Osteoblast (primary cell): ENCODE data around the gene TMEM161A. TPM values are rescaled to one million over a fixed set of nuclear protein-coding genes. Genes with fewer than 3 reads are reported as not detected.
A peak's percentile ranks its signal among the peaks of the same experiment; 100 is the strongest.

Experiments used
- DNase-seq: peaks from one replicate; pipeline ENCODE4 v3.0.0; 2011; ENCODE audit warnings: low spot score, mixed read lengths; ENCODE audit not compliant: insufficient read length; ENCODE audit errors: missing footprints
- H2AFZ ChIP-seq: 2 replicates; pipeline ENCODE4 v1.6.0; 2011; ENCODE audit warnings: mild to moderate bottlenecking, low read length
- H3K27ac ChIP-seq: 2 replicates; pipeline ENCODE4 v1.5.1; 2011; ENCODE audit warnings: mild to moderate bottlenecking, low read depth, low read length, moderate library complexity
- H3K27me3 ChIP-seq: 2 replicates; pipeline ENCODE4 v1.6.0; 2012; ENCODE audit warnings: mild to moderate bottlenecking, control low read depth, inconsistent platforms, low read length, moderate library complexity; ENCODE audit not compliant: insufficient read depth
- H3K36me3 ChIP-seq: 2 replicates; pipeline ENCODE4 v1.5.1; 2011; ENCODE audit warnings: mild to moderate bottlenecking, low read length, control low read depth, moderate library complexity; ENCODE audit not compliant: insufficient read depth
- H3K4me1 ChIP-seq: 2 replicates; pipeline ENCODE4 v1.5.1; 2011; ENCODE audit warnings: mild to moderate bottlenecking, low read length, control low read depth, moderate library complexity; ENCODE audit not compliant: insufficient read depth
- H3K4me2 ChIP-seq: 2 replicates; pipeline ENCODE4 v1.6.0; 2011; ENCODE audit warnings: mild to moderate bottlenecking, low read length; ENCODE audit not compliant: insufficient read depth
- H3K4me3 ChIP-seq: fragments of 200-600 bp; sonication (generic); 3 replicates; pipeline ENCODE4 v1.5.1; 2012; ENCODE audit warnings: mild to moderate bottlenecking, low read length, inconsistent platforms; ENCODE audit not compliant: insufficient read depth
- H3K79me2 ChIP-seq: 2 replicates; pipeline ENCODE4 v1.6.0; 2012; ENCODE audit warnings: mild to moderate bottlenecking, low read length, control low read depth, inconsistent platforms; ENCODE audit not compliant: insufficient read depth
- H3K9me3 ChIP-seq: 2 replicates; pipeline ENCODE4 v1.5.1; 2011; ENCODE audit warnings: low read depth, low read length, control low read depth
- H4K20me1 ChIP-seq: 2 replicates; pipeline ENCODE4 v1.6.0; 2012; ENCODE audit warnings: mild to moderate bottlenecking, low read length, control low read depth; ENCODE audit not compliant: insufficient read depth
- total RNA-seq: library from RNA; depleted of rRNA; stranded (reverse); fragments of >200 nt; gene quantifications from 2 replicates; pipeline ENCODE4 v1.2.3, GENCODE V29; 2012
- TF ChIP-seq, protein P1 (sequence below): IDR thresholded peaks from 2 replicates; pipeline ENCODE4 v1.5.1; 2011; ENCODE audit warnings: mild to moderate bottlenecking, low read depth, low read length, moderate library complexity; ENCODE audit errors: extremely low read depth

Gene TMEM161A
- total RNA-seq, 1 donor = 13.8 TPM

DNA sequence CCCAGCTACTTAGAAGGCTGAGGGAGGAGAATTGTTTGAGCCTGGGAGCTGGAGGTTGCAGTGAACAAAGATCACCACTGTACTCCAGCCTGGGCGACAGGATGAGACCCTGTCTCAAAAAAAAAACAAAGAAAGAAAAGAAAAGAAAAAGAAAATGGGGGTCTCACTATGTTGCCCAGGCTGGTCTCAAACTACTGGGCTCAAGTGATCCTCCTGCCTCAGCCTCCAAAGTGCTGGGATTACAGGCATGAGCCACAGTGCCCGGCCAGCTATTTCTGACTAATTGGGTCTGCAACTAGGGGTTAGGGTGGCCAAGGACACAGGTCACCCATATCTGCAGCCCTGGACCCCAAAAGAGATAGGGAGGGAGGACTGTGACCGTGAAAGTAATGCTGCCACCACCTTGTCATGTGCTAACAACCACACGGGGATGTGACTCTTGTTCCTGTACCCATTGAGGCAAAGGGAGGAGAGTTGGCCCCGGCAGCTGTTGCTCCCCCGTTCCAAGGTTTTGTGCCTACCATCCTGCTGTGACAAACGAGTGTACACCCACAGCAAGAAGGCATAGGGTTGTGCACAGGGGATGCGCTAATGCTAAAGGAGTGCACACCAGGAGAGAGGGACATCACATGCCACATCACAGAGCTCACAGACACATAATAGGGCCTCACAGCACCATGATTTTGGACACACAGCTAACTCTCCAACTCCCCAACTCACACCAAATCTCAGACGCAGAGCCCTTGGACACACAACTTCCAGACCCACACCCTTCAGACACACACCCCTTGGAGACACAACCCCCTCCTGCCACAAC, 31.2 kb upstream of the TMEM161A start:
- Histone ChIP-seq H3K4me3 (peak overlapping the region; percentile 30), H3K27me3 (no peaks in the 10 kb centered on the region), H3K79me2 (no peaks in the 10 kb centered on the region), H2AFZ (no peak overlapping the region), H4K20me1 (peaks cover 3% of the 10 kb centered on the region), H3K27ac (no peak overlapping the region), H3K36me3 (no peaks in the 10 kb centered on the region), H3K4me2 (no peak overlapping the region), H3K4me1 (peaks cover 11% of the 10 kb centered on the region), H3K9me3 (no peaks in the 10 kb centered on the region)
- TF ChIP-seq, protein P1, sequence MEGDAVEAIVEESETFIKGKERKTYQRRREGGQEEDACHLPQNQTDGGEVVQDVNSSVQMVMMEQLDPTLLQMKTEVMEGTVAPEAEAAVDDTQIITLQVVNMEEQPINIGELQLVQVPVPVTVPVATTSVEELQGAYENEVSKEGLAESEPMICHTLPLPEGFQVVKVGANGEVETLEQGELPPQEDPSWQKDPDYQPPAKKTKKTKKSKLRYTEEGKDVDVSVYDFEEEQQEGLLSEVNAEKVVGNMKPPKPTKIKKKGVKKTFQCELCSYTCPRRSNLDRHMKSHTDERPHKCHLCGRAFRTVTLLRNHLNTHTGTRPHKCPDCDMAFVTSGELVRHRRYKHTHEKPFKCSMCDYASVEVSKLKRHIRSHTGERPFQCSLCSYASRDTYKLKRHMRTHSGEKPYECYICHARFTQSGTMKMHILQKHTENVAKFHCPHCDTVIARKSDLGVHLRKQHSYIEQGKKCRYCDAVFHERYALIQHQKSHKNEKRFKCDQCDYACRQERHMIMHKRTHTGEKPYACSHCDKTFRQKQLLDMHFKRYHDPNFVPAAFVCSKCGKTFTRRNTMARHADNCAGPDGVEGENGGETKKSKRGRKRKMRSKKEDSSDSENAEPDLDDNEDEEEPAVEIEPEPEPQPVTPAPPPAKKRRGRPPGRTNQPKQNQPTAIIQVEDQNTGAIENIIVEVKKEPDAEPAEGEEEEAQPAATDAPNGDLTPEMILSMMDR = no peak
- DNase-seq = peak; percentile 41

DNA sequence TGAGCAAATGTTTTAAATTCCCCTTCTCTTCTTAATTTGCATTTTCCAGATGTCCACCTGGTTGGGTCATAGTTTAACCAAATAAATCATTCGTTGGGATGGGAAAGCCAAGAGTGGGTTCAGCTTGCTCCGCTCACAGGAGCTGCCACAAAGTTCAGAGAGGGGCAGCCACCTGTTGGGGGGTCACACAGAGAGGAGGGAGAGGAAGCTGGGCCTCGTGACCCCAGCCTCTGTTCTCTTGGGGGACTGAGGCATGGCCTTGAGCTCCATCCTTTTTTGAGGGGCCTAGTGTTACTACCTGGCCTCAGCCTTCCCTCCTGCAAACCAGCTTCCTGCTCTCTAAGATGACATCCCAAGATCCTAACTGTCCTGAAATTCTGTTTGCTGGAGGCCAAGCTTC, 29.3 kb upstream of the TMEM161A start:
- H3K79me2 ChIP-seq = no peaks in the 10 kb centered on the region
- H3K9me3 ChIP-seq = no peaks in the 10 kb centered on the region
- H3K36me3 ChIP-seq = no peaks in the 10 kb centered on the region
- H3K4me1 ChIP-seq = peaks cover 10% of the 10 kb centered on the region
- TF ChIP-seq, protein P1 = no peak
- H3K27me3 ChIP-seq = no peaks in the 10 kb centered on the region
- H3K27ac ChIP-seq = no peak overlapping the region
- peaks cover 3% of the 10 kb centered on the region for H4K20me1 ChIP-seq
- peak; percentile 3 for DNase-seq
- no peak overlapping the region for H3K4me3 ChIP-seq
- no peak overlapping the region for H2AFZ ChIP-seq
- no peak overlapping the region for H3K4me2 ChIP-seq

DNA sequence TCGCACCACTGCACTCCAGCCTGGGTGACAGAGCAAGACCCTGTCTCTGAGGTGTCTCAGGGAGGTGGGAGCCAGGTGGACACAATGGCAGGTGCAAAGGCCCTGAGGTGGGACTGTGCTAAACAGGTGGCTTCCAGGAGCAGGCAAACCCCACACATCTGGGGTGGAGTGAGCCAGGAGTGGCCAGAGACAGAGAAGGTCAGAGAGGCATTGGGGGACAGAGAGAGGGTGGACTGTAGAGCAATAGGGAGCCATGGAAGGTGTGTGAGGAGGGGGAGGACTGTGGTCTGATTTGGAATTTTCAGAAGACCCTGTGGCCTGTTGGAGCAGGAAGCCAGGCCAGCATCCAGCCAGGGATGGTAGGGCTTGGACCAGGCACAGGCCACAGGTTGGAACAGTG, 27.1 kb upstream of the TMEM161A start:
- no peak overlapping the region for H3K4me2 ChIP-seq
- H3K9me3 ChIP-seq = no peaks in the 10 kb centered on the region
- no peak overlapping the region for H2AFZ ChIP-seq
- no peak overlapping the region for H3K27ac ChIP-seq
- no peaks in the 10 kb centered on the region for H3K4me1 ChIP-seq
- no peak overlapping the region for H3K4me3 ChIP-seq
- no peaks in the 10 kb centered on the region for H3K79me2 ChIP-seq
- H4K20me1 ChIP-seq = no peaks in the 10 kb centered on the region
- peak; percentile 25 for DNase-seq
- H3K27me3 ChIP-seq = no peaks in the 10 kb centered on the region
- TF ChIP-seq, protein P1 = no peak
- H3K36me3 ChIP-seq = no peaks in the 10 kb centered on the region

DNA sequence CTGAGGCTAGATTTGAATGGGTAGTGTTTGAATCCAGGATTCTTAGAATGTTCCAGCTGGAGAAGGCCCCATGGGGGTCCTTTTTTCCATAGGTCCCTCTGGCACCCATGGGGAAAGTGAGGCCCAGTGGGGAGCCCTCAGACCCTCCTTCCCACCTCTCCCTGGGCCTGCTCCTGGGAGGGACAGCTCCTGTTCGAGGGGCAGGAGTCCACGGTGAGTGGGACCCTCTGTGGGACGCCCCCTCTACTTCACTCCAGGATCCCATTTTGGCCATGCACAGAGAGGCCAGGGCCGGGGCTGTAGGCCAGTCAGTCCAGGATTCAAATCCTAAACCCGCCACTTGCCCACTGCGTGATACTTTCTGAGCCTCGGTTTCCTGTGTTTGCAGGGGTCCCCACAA, 24.2 kb upstream of the TMEM161A start:
- Histone ChIP-seq H2AFZ (no peak overlapping the region), H4K20me1 (no peaks in the 10 kb centered on the region), H3K27me3 (no peaks in the 10 kb centered on the region), H3K4me1 (no peaks in the 10 kb centered on the region), H3K9me3 (no peaks in the 10 kb centered on the region), H3K36me3 (no peaks in the 10 kb centered on the region), H3K79me2 (no peaks in the 10 kb centered on the region), H3K27ac (no peak overlapping the region), H3K4me2 (no peak overlapping the region), H3K4me3 (no peak overlapping the region)
- TF ChIP-seq, protein P1 = no peak
- DNase-seq = peak; percentile 62
